ENCODE data around the gene PARVG. TPM values are rescaled to one million over a fixed set of nuclear protein-coding genes. Genes with fewer than 3 reads are reported as not detected.

Gene PARVG
- total RNA-seq, 1 donor from 2014 or later: 3.1 TPM

GRCh38 chr22:44207981-44208317 is 27.2 kb downstream of the PARVG start:
- no peak overlapping the region for H3K27ac ChIP-seq (ENCODE audit: low read depth, low read length)
- H3K4me1 ChIP-seq (ENCODE audit: control insufficient read depth in 3 of 3, insufficient read depth in 3 of 3, low read length in 3 of 3): peaks cover 9 to 19% (median 11%) of the 10 kb centered on the region in 3 donors
- no peak overlapping the region for H3K9ac ChIP-seq (ENCODE audit: low read depth in 1 of 3, low read length in 3 of 3)
- no peak overlapping the region for H3K4me3 ChIP-seq (ENCODE audit: low read length in 3 of 3)
- H3K9me3 ChIP-seq (ENCODE audit: control insufficient read depth in 3 of 3, low read length in 3 of 3): peaks cover 0 to 4% (median 3%) of the 10 kb centered on the region in 3 donors
- H3K27me3 ChIP-seq (ENCODE audit: control insufficient read depth in 3 of 3, insufficient read depth in 3 of 3, low read length in 3 of 3): peaks cover 15 to 34% (median 19%) of the 10 kb centered on the region in 3 donors
- H3K36me3 ChIP-seq (ENCODE audit: control insufficient read depth in 3 of 3, insufficient read depth in 3 of 3, low read length in 3 of 3): no peaks in the 10 kb centered on the region

DNA sequence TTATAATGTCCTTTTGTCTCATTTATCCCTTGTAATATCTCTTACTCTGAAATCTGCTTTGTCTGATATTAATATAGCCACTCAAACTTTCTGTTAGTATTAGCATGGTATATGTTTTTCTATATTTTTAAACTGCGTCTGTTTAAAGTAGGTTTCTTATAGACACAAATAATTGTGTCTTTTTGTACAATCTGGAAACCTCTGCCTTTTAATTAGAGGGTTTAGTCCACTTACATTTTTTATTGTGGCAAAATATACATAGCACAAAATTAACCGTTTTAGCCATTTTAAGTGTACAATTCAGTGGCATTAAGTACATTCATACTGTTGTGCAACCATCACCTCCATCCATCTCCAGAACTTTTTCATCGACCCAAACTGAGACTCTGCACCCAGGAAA is 28.6 kb downstream of the PARVG start:
- H3K36me3 ChIP-seq (ENCODE audit: control insufficient read depth in 3 of 3, insufficient read depth in 3 of 3, low read length in 3 of 3): no peaks in the 10 kb centered on the region
- no peak overlapping the region for H3K4me3 ChIP-seq (ENCODE audit: low read length in 3 of 3)
- peaks cover 9 to 20% (median 11%) of the 10 kb centered on the region in 3 donors for H3K4me1 ChIP-seq (ENCODE audit: control insufficient read depth in 3 of 3, insufficient read depth in 3 of 3, low read length in 3 of 3)
- no peak overlapping the region for H3K27ac ChIP-seq (ENCODE audit: low read depth, low read length)
- peaks cover 15 to 25% (median 16%) of the 10 kb centered on the region in 3 donors for H3K27me3 ChIP-seq (ENCODE audit: control insufficient read depth in 3 of 3, insufficient read depth in 3 of 3, low read length in 3 of 3)
- H3K9me3 ChIP-seq (ENCODE audit: control insufficient read depth in 3 of 3, low read length in 3 of 3): peaks cover 2 to 4% (median 3%) of the 10 kb centered on the region in 3 donors
- no peak overlapping the region for H3K9ac ChIP-seq (ENCODE audit: low read depth in 1 of 3, low read length in 3 of 3)

DNA sequence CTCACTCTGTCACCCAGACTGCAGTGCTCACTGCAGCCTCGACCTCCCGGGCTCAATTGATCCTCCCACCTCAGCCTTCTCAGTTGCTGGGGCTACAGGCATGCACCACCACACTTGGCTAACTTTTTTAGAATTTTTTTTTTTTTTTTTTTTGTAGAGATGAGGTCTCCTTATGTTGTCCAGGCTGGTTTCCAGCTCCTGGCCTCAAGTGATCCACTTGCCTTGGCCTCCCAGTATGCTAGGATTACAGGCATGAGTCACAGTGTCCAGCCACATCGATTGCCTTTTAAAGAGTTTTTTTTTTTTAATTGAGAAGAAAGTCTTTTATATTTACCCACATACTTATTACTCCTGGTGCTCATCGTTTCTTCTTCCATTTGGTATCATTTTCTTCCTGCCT is 30.0 kb downstream of the PARVG start:
- peaks cover 7 to 11% (median 7%) of the 10 kb centered on the region in 3 donors for H3K27me3 ChIP-seq (ENCODE audit: control insufficient read depth in 3 of 3, insufficient read depth in 3 of 3, low read length in 3 of 3)
- H3K27ac ChIP-seq (ENCODE audit: low read depth, low read length): no peak overlapping the region
- no peaks in the 10 kb centered on the region for H3K36me3 ChIP-seq (ENCODE audit: control insufficient read depth in 3 of 3, insufficient read depth in 3 of 3, low read length in 3 of 3)

DNA sequence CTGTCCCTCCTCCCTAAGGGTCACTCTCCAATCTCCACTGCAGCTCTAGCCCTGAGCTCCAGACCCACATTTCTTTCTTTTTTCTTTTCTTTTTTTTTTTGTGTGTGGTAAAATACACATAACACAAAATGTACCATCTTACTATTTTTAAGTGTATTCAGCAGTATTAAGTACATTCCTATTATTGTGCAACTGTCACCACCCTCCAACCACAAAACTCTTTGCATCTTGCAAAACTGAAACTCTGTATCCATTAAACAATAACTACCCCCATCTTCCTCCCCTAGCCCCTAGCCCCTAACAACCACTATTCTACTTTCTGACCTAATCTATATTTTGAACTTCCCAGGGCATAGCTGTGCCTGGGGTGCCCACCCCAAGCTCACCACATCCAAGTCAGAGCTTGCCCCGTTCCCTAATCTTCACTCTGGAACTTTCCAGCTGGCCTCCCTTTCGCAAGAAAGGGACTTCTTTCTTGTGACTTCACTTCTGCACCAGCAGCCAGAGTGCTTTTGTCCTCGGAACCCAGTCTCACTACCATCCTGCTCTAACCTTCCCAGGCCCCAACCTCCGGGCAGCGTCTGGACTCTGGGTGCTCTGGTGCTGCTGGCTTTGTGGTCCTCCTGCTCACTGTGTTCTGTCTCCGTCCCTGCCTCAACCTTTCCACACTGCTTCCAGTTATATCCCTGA is 30.7 kb downstream of the PARVG start:
- Histone ChIP-seq H3K4me3 (ENCODE audit: low read length in 3 of 3) (no peak overlapping the region), H3K4me1 (ENCODE audit: control insufficient read depth in 3 of 3, insufficient read depth in 3 of 3, low read length in 3 of 3) (peaks cover 9 to 13% (median 11%) of the 10 kb centered on the region in 3 donors), H3K27me3 (ENCODE audit: control insufficient read depth in 3 of 3, insufficient read depth in 3 of 3, low read length in 3 of 3) (peaks cover 0 to 10% (median 2%) of the 10 kb centered on the region in 3 donors), H3K9ac (ENCODE audit: low read depth in 1 of 3, low read length in 3 of 3) (no peak overlapping the region), H3K36me3 (ENCODE audit: control insufficient read depth in 3 of 3, insufficient read depth in 3 of 3, low read length in 3 of 3) (no peaks in the 10 kb centered on the region), H3K27ac (ENCODE audit: low read depth, low read length) (no peak overlapping the region), H3K9me3 (ENCODE audit: control insufficient read depth in 3 of 3, low read length in 3 of 3) (peaks cover 2 to 11% (median 10%) of the 10 kb centered on the region in 3 donors)

More for the DNA sequence above, 30.0 kb downstream of the PARVG start:
- Histone ChIP-seq H3K4me3 (ENCODE audit: low read length in 3 of 3) (no peak overlapping the region), H3K4me1 (ENCODE audit: control insufficient read depth in 3 of 3, insufficient read depth in 3 of 3, low read length in 3 of 3) (peaks cover 9 to 18% (median 11%) of the 10 kb centered on the region in 3 donors), H3K9me3 (ENCODE audit: control insufficient read depth in 3 of 3, low read length in 3 of 3) (peaks cover 2 to 11% (median 10%) of the 10 kb centered on the region in 3 donors), H3K9ac (ENCODE audit: low read depth in 1 of 3, low read length in 3 of 3) (no peak overlapping the region)

DNA sequence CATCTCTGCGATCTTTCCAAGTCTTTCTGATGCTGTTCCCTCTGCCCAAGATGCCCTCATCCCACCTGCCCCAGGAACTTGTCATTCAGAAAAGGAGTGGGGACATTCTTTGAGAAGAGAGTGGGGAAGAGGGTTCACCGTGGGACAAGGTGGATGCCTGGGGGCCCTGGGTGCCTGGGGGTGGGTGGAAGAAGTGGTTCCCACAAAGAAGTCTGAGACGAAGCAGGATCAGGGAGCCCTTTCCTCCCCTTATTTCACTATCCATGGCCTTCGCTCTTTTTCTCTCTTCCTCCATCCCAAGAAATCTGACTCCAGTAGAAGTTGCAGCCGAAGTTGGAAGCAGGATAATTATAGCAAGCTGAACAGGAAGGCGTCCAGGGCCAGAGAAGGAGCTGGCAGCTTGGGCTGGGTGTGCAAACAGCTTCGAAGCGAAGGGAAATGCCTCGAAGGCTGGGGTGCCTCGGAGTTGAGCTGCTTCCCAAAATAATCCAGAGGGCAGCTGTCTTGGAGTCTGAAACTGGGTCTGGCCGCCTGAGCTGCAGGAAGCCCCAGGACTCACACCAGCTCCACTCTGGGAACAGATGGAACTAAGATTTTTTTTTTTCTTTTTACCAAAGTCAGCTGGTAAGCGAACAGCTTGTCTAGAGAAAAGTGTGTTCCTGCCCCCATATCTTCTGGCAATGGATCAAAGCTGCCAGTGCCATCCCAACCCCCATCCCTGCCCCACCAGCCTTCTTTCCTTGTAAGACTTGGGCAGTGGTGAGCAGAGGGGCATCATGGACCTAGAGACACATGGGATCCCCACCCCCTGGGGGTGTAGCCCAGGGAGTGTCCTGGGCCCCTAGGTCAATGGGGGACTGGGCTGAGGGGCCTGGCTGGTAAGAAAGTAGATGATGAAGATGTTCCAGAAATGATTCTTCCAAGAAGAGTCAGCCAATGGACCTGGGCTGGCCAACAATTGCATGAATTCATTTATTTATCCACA is 31.5 kb downstream of the PARVG start:
- Histone ChIP-seq H3K4me3 (ENCODE audit: low read length in 3 of 3) (no peak overlapping the region), H3K9me3 (ENCODE audit: control insufficient read depth in 3 of 3, low read length in 3 of 3) (peaks cover 2 to 11% (median 10%) of the 10 kb centered on the region in 3 donors), H3K36me3 (ENCODE audit: control insufficient read depth in 3 of 3, insufficient read depth in 3 of 3, low read length in 3 of 3) (no peaks in the 10 kb centered on the region), H3K27ac (ENCODE audit: low read depth, low read length) (no peak overlapping the region), H3K9ac (ENCODE audit: low read depth in 1 of 3, low read length in 3 of 3) (no peak overlapping the region), H3K4me1 (ENCODE audit: control insufficient read depth in 3 of 3, insufficient read depth in 3 of 3, low read length in 3 of 3) (peaks cover 9 to 13% (median 11%) of the 10 kb centered on the region in 3 donors), H3K27me3 (ENCODE audit: control insufficient read depth in 3 of 3, insufficient read depth in 3 of 3, low read length in 3 of 3) (peaks cover 0 to 5% (median 3%) of the 10 kb centered on the region in 3 donors)

- no peak overlapping the region for H3K27ac ChIP-seq (ENCODE audit: low read depth, low read length)
- no peaks in the 10 kb centered on the region for H3K36me3 ChIP-seq (ENCODE audit: control insufficient read depth in 3 of 3, insufficient read depth in 3 of 3, low read length in 3 of 3)
These were observed 32.2 kb downstream of the PARVG start for GRCh38 chr22:44212936-44213335.

DNA sequence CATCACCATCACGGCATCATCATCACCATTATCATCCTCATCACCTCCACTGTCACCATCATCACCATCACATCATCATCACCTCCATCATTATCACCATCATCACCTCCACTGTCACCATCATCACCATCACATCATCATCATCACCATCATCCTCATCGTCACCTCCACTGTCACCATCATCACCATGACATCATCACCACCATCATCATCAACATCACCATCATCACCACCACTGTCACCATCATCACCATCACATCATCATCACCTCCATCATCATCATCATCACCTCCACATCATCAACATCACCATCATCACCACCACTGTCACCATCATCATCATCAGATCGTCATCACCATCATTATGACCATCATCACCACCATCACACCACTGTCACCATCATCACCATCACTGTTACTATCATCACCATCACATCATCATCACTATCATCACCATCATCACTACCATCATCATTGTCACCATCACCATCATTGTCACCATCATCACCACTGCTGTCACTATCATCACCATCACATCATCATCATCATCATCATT is 32.8 kb downstream of the PARVG start:
- Histone ChIP-seq H3K9me3 (ENCODE audit: control insufficient read depth in 3 of 3, low read length in 3 of 3) (peaks cover 2 to 11% (median 10%) of the 10 kb centered on the region in 3 donors), H3K9ac (ENCODE audit: low read depth in 1 of 3, low read length in 3 of 3) (no peak overlapping the region), H3K36me3 (ENCODE audit: control insufficient read depth in 3 of 3, insufficient read depth in 3 of 3, low read length in 3 of 3) (no peaks in the 10 kb centered on the region), H3K27me3 (ENCODE audit: control insufficient read depth in 3 of 3, insufficient read depth in 3 of 3, low read length in 3 of 3) (peaks cover 3 to 13% (median 11%) of the 10 kb centered on the region in 3 donors), H3K4me1 (ENCODE audit: control insufficient read depth in 3 of 3, insufficient read depth in 3 of 3, low read length in 3 of 3) (peaks cover 9 to 13% (median 11%) of the 10 kb centered on the region in 3 donors), H3K4me3 (ENCODE audit: low read length in 3 of 3) (no peak overlapping the region), H3K27ac (ENCODE audit: low read depth, low read length) (no peak overlapping the region)

More at GRCh38 chr22:44212936-44213335, 32.2 kb downstream of the PARVG start:
- H3K4me1 ChIP-seq (ENCODE audit: control insufficient read depth in 3 of 3, insufficient read depth in 3 of 3, low read length in 3 of 3): peaks cover 9 to 13% (median 11%) of the 10 kb centered on the region in 3 donors
- no peak overlapping the region for H3K9ac ChIP-seq (ENCODE audit: low read depth in 1 of 3, low read length in 3 of 3)
- H3K27me3 ChIP-seq (ENCODE audit: control insufficient read depth in 3 of 3, insufficient read depth in 3 of 3, low read length in 3 of 3): peaks cover 0 to 7% (median 6%) of the 10 kb centered on the region in 3 donors
- no peak overlapping the region for H3K4me3 ChIP-seq (ENCODE audit: low read length in 3 of 3)
- H3K9me3 ChIP-seq (ENCODE audit: control insufficient read depth in 3 of 3, low read length in 3 of 3): peaks cover 2 to 11% (median 10%) of the 10 kb centered on the region in 3 donors

GRCh38 chr22:44214187-44214586 is 33.5 kb downstream of the PARVG start:
- H3K9ac ChIP-seq (ENCODE audit: low read depth in 1 of 3, low read length in 3 of 3): no peak overlapping the region
- no peak overlapping the region for H3K27ac ChIP-seq (ENCODE audit: low read depth, low read length)
- H3K36me3 ChIP-seq (ENCODE audit: control insufficient read depth in 3 of 3, insufficient read depth in 3 of 3, low read length in 3 of 3): no peaks in the 10 kb centered on the region
- peaks cover 9 to 13% (median 11%) of the 10 kb centered on the region in 3 donors for H3K4me1 ChIP-seq (ENCODE audit: control insufficient read depth in 3 of 3, insufficient read depth in 3 of 3, low read length in 3 of 3)
- peaks cover 3 to 14% (median 13%) of the 10 kb centered on the region in 3 donors for H3K27me3 ChIP-seq (ENCODE audit: control insufficient read depth in 3 of 3, insufficient read depth in 3 of 3, low read length in 3 of 3)
- no peak overlapping the region for H3K4me3 ChIP-seq (ENCODE audit: low read length in 3 of 3)
- peaks cover 2 to 8% (median 6%) of the 10 kb centered on the region in 3 donors for H3K9me3 ChIP-seq (ENCODE audit: control insufficient read depth in 3 of 3, low read length in 3 of 3)

DNA sequence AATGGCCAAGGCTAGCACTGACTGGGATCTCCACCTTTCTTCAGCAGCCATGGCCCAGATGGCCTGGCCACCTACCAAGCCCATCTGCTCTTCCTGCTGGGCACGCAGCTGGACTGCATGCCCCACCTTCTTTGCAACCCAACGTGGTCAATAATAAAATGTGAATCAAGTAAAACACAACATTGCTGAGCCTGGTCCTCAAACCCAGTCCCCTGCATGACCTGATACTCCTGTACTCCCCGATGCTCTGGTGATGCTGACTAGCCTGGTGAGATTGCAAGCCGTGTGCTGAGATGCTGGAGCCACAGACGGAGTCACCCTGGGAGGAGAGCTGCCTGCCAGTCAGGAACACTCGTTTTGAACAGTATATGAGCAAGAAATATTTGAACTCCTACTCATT is 34.0 kb downstream of the PARVG start:
- peaks cover 9 to 13% (median 11%) of the 10 kb centered on the region in 3 donors for H3K4me1 ChIP-seq (ENCODE audit: control insufficient read depth in 3 of 3, insufficient read depth in 3 of 3, low read length in 3 of 3)
- peak overlapping the region in 1 of 3 donors; percentile 2 for H3K4me3 ChIP-seq (ENCODE audit: low read length in 3 of 3)
- H3K9ac ChIP-seq (ENCODE audit: low read depth in 1 of 3, low read length in 3 of 3): no peak overlapping the region
- no peak overlapping the region for H3K27ac ChIP-seq (ENCODE audit: low read depth, low read length)
- H3K27me3 ChIP-seq (ENCODE audit: control insufficient read depth in 3 of 3, insufficient read depth in 3 of 3, low read length in 3 of 3): peaks cover 3 to 19% (median 18%) of the 10 kb centered on the region in 3 donors
- no peaks in the 10 kb centered on the region for H3K36me3 ChIP-seq (ENCODE audit: control insufficient read depth in 3 of 3, insufficient read depth in 3 of 3, low read length in 3 of 3)
- H3K9me3 ChIP-seq (ENCODE audit: control insufficient read depth in 3 of 3, low read length in 3 of 3): peaks cover 2 to 8% (median 5%) of the 10 kb centered on the region in 3 donors
